Activated CD8-positive, alpha-beta memory T cell treated with anti-CD3 and anti-CD28 coated beads, Interleukin-2, amount 50 U/mL, for 1 hour (primary cell): ENCODE data around the gene ACTBL2.
"Not testable (repeated sequence)": the region's sequence is repeated elsewhere in the genome, so short reads cannot be mapped to it uniquely, and the experiment has no call there.

Experiments
- DNase-seq: peaks from one replicate; pipeline ENCODE4 v3.0.0-alpha.2; 2020; ENCODE audit errors: extremely low read depth

Gene ACTBL2

DNA sequence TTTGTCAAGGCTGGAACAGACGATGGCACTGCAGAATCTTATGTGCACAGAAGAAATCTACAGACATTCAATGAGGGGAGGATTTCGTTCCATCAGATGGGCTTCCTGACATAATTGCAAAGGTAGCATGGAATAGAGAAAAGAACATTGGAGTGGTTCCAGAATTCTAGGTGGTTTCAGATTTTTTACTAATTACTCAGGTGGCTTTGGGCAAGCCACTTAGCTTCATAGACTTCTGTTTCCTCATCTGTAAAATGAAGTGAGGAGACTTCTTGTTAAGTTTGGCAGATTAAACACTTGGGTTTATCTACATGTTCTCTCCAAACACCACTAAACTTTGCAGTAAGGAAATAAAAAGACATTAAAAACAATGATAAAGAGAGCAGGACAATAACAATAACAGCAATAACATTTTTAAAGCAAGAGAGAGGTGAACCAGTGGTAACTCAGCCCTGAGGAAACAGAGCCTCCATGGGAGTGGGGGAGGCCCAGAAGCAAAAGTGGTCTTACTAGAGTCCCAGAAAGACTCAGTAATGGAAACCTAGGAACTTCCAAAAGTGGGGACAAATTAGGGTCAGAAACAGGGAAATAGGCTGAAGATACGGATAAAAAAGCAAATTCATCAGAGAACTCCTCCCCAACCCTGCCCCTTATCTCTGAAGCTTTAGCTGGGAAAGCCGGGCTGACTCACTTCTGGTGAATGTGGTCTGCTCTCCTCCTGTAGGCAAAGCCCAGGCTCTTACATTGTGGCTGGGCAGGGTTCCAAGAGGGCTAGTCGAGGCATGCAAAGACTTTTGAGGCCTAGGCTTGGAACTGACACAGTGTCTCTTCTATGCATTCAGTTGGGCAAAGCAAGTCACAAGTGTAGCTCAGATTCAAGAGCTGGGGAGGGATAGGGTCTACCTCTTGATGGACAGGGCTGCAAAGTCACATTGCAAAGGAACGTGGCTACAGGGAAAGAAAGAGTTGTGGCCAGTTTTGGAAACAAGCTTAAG is 11.8 kb upstream of the ACTBL2 start:
- no peak for DNase-seq

DNA sequence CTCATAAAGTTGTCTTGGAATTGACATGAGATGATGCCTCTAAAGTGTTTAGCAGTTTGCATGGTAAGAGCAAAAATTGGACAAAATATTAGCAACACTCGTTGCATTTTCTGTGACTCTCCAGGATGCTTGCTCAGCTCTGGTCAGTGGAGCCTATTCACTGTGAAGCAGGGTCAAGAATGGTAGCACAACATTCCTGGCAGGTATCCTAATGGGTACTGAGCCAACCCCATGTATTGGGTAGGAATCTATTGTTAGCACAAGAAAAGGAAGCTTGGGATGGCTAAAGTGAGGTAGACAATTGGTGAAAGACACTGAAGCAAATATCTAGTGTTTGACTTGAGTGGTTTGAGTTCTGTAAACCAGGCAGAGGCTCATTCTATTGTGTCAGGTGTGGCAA is 10.4 kb upstream of the ACTBL2 start:
- DNase-seq, result no peak

DNA sequence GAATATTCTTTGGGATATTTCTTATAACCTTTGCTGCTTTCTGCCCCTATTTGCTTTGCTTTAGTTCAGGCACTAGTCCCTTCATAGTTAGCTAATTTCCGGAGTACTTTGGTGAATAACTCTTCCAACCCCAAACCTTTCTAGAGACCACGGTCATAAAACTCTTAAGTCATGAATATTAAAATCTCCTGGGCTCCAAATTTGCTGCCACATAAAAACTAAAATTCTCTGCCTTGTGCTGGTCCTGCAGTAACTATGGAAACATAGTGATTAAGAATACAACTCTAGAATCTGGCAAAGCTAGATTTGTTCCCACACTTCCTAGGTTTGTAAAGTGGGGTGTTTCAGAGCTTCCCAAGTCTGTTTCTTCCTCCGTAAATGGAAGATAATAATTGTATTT is 10.0 kb upstream of the ACTBL2 start:
- no peak for DNase-seq

DNA sequence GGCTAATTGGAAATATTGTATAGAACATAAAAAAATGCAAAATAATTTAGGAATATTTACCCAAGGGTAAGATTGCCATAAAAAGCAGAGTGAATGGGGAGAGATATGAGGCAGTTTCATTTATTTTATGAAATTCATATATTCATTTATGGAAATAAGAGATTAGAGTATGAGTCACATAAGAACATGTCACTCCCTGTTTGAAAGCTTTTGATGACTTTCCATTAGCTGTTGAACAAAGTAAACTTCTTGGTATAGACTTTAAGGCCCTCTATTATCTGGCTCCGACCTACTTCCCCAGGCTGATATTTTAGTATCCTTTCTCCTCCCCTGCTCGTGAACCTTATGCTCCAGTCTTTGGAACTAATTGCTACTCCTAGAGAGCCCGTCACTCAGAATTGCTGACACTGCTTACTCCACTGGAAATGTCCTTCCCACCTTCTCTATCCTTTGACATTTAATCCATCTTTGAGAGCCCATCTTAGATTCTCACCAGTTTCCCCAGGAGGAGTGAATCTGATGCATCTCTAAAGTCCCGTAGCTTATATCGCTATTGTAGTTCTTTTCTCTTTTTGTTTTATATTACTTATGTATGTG is 8.9 kb upstream of the ACTBL2 start:
- DNase-seq, result no peak

DNA sequence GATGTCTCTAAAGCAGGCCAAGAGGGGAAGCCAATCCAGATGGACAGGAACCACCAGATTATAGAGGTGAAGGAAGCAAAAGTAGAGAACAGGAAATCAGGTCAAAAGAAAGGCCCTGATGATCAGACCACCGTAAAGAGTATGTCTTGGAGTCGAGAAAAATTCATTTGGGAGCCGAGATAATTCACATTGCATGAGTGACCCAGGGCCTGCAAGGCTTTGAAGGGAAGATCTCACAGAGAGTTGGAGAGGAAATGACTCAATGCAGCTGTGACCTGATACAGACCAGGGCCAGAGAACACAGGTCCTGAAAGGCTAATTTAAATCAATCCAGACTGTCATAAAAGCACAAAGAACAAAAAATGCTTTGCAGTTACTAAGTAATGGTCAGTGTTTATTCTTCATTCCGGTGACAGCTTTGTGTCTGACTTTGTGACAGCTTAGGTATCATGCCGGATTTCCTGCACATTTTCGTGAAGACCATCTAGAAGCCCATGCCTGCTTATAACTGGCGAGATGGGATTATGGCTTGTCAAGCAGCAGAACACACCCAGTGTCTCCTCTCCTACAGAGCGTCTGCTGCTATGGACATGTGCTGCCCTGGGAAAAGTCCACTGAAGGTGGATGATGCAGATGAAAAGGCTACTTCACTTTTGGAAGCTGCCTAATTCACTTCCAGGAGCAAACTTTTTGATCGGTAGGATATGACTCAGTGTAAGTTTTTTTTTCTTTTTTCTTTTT is 5.8 kb upstream of the ACTBL2 start:
- no peak for DNase-seq

DNA sequence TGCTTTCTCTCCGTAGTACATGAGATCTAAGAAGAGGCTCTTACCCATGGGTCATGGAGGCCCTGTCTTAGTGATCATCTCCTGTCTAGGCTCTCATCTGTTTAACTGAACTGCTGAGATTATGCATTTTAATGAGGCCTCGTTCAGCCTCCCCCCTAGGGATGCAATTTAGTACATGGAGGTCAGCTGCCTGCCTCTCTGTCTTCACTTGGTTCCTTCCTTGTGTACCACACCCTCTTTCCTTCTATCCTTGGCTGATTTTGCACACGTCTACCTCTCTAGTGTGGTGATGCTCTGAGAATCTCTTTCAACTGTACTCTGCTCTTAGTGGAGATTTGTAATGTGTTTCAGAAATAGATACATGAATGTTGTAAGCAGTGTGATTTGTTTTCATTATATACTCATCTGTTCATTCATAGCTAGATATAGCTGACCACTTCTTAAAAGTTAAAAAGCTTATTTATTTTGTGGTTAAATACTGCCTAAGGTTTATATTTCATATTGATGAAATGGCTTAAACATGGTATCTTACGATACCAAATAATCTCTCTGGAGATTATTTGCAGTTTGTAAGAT is 3.5 kb upstream of the ACTBL2 start:
- DNase-seq, result no peak

DNA sequence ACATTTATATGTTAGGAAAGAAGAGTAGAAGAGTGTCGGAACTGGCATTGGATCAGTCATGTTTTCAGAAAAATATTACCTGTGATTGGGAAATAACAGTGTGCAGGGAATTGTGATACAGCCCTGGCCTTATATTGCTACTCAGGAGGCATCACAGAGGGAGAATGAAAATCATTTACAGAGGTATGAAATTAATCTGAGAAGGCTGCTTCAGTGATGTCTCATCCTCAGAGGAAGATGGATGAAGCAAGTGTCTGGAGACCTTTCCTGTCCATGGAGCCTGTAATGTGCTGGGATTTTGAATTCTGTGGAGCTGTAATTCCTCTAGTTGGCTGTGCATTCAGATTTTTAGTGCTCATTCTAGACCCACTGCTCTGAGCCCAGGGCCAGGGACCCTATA is 3.8 kb downstream of the ACTBL2 start:
- no peak for DNase-seq

DNA sequence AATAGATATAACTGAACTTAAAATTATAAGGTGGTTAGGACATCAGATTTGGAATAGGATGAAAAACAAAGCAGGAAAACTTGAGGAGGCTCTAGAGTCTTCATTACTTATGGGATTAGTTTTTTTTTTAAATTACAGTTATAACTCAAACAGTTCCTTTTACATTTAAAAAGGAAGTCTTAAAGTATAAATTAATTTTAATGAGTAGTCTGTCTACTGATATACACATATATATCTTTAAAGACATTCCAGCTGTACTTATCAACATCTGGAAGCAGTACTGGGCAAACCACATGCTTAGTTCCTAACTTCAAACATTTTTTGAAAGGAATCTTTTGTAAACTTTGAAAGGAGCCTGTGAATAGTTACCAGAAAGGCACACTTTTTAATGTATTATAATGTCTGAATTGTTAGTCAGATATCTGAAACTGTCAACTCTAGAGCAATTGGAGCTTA is 6.0 kb downstream of the ACTBL2 start:
- DNase-seq, result no peak

DNA sequence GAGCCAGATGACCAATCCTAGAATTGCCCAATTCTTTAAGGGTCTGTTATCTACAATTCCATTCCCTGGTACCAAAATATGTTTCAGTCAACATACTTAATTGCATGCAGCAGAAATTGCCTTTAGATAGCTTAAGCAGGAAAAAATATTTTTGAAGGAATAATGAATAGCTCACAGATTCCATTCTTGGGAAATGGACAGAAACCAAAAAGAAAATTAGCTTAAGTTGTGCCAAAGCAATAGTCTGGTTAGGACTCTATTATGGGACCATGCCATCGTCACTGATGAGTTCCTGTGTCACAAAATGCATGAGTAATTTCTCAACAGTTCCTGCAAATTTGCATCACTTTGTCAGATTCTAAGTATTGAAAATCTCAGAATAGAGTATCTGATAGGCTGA is 12.3 kb downstream of the ACTBL2 start:
- no peak for DNase-seq

DNA sequence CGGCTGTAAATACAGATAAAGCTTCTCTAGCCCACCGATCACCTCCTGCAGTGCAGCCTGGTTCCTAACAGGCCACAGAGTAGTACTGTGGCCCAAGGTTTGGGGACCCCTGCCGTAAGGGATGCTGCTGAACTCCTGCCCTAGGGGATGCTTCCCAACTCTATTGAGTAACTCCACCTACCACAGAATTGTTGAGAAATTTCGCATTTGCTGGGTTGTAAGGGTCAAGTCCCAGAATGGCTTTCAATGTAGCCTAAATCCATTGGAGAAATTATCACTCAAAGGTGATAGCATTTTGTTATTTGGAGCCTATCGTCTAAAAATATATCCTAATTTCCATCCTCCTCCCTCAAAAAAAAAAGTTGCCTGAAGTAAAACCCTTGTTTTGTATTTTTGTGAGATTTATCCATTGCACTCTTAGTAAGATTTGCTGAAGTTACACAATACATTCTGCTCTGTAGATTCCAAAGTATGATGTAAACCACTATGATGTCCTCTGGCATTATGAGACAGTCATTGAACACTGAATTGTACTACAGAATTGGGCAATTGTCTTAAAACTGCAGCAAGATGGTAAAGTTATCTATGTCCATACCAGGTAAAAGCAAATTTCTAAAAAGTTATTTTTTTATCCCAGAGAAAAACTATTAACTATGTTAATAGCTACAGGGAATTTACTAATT is 14.0 kb downstream of the ACTBL2 start:
- DNase-seq, result no peak

DNA sequence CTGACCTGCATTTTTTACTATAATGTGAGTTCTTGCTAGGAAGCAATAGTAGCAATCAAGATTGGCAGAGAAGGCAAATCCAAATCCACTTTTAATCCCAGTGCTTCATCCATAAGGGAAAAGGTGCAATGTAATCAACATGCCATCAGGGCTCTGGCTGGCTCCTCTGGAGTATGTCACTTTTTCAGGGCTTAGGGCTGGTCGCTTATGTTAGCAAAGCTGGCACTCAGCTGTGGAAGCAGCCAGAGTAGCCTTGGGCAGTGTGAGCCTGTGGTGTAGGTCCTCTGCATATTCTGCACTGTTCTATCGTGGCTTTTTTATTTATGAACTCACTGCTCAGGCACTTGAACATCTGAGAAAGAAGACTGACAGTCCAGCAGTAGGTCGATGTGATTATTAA is 16.1 kb downstream of the ACTBL2 start:
- DNase-seq, result no peak

DNA sequence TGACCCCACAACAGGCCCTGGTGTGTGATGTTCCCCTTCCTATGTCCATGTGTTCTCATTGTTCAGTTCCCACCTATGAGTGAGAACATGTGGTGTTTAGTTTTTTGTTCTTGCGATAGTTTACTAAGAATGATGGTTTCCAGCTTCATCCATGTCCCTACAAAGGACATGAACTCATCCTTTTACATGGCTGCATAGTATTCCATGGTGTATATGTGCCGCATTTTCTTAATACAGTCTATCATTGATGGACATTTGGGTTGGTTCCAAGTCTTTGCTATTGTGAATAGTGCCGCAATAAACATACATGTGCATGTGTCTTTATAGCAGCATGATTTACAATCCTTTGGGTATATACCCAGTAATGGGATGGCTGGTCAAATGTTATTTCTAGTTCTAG is 22.6 kb downstream of the ACTBL2 start:
- DNase-seq, result not testable (repeated sequence)

DNA sequence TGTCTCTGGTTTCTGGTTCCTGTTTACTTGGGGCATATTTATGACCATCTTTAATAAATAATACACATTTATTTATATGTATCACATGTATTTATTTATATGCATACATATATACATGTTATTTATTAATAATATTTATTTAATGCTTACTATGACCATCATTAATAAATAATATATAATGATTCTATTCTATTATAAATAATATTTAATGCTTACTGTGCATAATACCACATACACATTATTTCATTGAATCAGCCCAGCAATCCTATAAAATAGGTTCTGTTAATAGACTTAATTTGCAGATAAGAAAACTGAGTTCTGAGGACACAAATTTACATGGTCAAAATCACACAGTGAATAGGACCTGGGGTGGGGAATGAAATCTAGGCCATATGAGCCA is 24.2 kb downstream of the ACTBL2 start:
- no peak for DNase-seq

DNA sequence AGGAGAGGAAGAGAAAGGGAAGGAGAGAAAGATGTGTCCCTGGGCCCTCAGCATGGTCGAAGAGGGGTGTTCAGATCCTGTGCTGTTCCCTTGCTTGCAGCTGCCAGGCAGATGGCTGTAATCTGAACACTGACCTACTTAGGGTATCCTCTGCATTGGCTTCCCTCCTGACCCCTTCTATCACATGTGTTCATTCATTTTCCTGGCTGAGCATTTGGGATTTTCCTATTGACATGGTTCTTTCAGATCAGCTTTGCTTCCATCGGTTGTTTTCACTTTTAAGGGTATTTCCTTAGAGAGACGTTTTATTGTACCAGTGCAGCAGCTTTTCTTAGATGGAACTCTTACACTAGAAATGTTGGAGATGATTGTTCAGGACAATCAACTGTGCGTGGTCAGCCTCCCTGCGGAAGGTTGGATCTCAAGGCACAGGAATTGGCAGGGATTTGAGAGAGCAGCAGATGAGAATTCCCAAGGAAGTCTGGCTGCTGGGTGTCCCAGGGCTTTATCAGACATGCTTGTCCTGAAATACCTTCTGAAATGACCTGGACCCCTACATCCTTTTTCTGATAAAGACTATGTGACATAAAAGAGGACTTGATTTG is 26.0 kb downstream of the ACTBL2 start:
- DNase-seq, result no peak

DNA sequence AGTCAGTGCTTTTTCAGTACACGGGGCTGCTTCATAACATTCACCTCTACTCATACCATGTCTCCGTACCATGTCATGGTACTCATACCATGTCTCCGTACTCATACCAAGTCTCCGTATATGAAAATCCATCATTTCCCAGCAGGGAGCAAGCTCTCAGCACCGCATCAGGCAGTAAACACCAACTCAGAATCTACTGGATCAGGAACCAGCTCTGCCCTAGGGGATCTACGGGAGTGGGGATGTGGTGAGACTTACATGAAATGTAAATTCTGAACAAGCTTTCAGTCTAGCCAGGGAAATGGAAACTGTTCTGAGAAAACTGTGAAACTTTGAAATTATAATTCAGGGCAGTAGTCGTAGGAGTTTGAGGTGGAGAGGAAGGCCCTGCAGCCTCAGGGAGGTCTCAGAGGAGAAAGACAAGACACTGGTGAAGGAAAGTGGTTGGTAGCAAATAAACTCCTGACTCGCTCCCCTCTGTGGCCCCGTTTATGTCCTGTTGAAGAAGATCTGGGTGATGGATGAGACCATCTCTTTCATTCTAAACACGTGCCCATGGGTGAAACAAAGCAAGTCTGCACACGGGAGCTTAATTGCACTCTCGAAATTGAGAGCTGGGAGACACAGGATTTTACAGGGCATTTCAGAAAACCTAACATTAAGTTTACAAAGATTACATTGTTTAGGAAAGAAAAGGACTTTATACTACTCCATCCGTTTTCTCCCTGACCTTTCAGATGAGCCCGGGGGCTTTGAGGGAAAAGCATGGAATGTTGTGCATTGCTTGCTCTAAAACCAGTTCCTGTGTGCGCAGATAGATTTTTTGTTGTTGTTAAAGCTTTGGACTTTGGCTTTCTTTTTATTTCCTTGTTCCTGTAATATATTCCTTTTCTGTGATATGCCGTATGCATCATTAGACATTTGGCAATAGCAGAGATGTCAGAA is 26.8 kb downstream of the ACTBL2 start:
- DNase-seq, result no peak

DNA sequence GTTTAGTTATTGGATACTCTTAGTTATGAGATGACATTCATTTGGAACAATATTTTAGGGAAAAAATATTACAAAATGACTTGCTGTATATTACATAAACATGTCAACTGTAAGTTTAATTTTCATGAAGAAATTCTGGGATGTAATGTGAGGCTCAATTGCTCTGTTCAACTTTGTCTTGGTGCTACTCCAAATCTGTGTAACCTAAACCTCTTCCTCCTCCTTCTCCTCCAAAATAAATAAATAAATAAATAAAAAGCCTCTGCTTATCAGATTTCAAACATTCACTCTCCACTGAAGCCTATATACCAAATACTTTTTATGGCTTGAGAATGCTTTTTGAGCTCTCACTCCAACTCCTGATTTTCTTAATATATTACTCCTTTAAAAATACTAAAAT is 27.7 kb downstream of the ACTBL2 start:
- DNase-seq, result no peak

DNA sequence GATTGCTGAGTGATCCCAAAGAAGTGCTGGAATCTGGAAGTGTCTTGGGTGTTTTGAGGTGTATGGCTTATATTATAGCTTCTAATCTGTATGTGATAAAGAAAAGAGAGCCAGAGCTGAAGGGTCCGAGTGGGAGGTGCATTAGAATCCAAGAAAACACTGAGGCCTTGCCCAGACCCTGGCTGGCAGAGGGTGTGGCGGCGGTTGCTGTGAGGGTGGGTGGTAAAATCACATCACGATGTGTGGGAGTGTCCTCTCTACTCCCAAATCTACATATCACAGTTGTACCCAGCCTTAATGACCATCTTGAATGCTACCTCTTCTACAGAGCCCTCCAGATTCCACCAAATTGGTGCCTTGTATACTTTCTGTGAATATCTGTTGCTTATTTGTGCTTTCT is 28.9 kb downstream of the ACTBL2 start:
- DNase-seq, result no peak

DNA sequence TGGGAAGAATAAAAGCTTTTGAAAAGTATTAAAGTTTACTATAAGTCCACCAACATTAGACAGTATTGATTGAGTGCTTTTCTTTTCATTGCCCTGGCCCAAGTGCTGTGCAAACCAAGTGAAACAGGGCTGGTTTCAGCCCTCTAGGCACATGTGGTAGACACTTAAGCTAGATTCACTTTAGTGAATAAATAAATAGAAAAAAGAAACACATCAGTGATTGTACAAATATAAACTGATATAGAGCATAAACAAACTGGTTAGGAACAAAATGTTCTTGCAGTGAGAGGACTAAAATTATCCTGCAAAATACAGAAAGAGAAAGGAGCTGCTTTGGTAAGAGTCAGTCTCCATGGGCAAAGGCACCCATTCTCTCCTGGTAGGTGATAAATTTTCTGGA is 29.7 kb downstream of the ACTBL2 start:
- no peak for DNase-seq

DNA sequence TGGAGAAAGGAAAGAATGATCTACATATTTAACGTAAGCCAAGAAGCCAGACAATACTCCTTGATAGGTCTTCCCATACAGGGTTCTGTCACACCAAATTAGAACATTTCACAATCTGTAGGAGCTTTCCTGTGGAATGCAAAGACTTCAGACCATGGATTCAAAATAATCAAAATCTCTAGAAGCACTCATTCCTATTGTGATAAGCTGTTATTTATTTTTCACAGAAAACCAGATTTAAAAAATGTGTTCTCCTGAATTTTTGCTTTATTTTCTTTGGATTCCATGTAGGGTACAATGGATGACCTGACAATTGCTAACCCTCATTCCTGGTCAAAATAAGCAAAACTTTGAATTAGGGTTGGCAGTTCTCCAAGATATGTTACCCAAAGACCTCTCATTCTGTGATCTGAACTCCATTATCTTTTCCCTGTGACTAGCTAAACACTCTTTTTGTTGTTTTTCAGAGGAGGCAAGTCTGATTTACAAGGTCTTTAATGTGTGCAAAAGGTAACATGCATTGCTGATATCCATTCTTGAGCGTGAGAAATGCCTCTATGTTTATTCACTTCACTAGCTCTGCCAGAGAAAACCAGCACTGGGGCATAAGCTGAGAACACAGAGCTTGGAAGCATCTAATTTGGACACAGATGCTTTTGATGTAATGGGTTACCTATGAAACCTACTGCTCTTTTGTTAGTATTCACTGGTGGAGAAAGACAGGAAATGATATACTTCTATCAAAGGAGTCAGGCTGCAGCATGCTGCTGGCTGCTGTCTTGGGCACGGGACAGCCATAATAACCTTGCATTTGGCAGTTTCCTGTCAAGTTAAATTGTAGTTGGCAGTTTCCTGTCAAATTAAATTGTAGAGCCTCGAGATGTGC is 31.4 kb downstream of the ACTBL2 start:
- no peak for DNase-seq
